Measurements from ENCODE around the gene FOXP4.

Gene FOXP4, protein sequence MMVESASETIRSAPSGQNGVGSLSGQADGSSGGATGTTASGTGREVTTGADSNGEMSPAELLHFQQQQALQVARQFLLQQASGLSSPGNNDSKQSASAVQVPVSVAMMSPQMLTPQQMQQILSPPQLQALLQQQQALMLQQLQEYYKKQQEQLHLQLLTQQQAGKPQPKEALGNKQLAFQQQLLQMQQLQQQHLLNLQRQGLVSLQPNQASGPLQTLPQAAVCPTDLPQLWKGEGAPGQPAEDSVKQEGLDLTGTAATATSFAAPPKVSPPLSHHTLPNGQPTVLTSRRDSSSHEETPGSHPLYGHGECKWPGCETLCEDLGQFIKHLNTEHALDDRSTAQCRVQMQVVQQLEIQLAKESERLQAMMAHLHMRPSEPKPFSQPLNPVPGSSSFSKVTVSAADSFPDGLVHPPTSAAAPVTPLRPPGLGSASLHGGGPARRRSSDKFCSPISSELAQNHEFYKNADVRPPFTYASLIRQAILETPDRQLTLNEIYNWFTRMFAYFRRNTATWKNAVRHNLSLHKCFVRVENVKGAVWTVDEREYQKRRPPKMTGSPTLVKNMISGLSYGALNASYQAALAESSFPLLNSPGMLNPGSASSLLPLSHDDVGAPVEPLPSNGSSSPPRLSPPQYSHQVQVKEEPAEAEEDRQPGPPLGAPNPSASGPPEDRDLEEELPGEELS

GRCh38 chr6:41545703-41546474 lies at the start of gene FOXP4:
FOXP4 (plus strand) TSS chr6:41546381; CDS start chr6:41565761, 19,380 bp downstream.
- peak; percentile 86 for DNase-seq

DNA sequence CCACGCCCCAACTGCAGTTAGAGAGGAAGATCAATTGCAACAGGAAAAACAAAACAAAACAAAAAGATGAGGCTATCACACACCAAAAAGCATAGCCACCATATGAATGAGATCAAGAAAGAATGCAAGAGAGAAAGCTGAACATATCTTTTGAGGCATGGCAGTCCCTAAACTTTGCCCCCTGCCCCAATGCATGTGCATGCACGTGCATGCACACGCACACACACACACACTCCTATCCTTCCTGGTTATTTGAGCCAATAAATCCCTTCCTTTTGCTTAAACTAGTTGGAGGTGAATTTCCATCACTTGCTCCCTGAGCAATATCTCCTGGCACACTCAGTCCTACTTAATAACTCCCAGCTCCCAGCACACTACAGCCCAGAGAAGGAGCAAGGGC lies 48.6 kb upstream of the FOXP4 start:
- DNase-seq, result no peak

- no peak for DNase-seq
Measured at GRCh38 chr6:41497994-41498393, 48.2 kb upstream of the FOXP4 start.

DNA sequence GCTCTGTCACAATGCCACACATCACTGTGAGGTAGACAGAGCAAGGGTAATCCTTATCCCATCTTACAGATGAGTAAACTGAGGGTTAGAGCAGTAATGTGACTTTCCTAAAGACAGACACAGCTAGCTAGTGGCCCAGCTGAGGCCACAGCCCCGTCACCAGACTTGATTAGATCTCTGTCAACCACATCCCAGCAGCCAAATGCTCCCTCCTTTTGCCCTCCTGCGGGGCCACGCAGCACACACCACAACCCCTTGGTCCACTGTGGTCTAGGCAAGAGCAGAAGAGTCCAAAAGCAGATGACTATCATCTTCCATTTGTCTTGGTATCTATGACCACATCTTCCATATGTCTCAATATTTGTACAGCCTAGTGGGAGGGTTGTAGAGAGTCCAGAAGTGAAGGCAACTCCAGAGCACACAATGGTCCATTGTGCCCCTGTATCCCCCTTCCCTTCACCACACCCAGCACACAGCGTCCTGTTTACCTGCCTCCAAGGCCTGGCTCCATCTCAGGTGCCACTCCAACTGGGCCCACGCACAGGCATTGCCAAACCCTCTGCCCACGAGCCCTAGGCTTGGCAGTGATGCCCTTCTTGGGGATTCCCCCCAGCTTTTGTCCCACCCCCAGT lies 47.1 kb upstream of the FOXP4 start:
- DNase-seq, result no peak

DNA sequence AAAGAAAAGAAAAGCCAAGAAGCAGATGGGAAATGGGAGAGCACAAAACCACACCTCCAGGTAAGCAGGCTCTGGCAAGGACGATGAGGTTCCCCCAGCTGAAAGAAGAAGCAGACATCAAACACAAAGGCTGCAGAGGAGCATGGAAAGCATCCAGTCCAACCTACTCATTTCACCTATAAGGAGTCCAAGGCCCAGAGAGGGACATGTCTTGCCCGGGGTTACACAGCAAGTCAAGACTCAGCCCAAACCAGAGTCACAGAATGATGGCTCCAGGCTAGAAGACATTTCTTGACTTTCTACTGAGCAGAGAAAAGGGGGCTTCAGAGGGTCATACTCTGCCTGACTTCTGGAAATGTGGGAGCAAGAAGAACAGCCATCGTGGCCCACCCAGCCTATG lies 45.6 kb upstream of the FOXP4 start:
- no peak for DNase-seq

DNA sequence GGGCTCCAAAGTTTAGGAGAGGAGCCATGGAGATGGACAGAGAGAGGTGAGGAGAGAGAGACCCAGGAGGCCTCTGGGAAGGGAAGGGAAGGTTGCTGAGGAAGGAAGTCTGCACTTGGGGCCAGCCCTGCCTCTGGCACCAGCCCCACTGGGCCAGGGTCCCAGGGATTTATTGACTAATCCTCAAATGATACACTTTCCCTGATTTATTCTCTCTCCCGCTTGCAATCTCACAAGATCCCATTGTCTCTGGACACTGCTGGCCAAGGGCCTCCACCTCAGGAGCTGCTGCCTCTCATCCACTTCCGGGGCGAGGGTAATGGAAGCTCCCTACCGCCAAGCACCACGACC lies 43.6 kb upstream of the FOXP4 start:
- no peak for DNase-seq

DNA sequence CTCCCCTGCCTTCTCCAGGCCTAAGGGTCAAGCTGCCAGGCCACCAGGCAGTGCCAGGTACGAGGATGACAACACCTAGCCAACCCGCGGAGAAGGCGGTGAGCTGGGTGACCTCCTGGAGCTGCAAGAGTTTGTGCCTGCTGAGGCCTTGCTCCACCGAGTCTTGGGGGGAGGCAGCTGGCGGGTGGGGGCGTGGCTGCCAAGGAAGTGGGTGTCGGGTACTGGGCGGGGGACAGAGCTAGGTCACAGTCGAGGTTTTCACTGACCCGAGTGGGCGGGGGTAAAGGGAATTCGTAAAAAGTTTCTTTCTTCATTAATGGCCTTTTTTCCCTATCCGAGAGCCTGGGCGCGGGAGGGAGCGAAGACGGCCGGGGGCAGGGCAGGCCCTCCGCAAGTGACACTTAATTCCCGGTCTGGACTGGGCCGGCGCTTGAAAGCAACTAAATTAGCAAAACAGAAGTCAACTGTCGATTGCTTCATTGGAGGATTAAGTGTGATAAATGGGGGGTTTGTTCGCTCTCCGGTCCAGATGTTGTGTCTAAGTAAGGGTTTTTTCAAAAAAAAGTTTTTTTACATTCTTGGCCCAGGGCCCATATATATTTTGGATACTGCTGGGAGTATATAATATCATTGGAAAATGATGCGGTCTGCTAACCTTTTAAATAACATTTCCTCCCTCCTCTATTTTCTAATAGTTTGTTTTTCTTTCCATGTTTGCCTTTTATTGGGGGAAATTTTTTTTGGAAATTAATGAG lies 43.1 kb upstream of the FOXP4 start:
- DNase-seq, result no peak

- no peak for DNase-seq
Measured at GRCh38 chr6:41503827-41504465, 42.2 kb upstream of the FOXP4 start.

DNA sequence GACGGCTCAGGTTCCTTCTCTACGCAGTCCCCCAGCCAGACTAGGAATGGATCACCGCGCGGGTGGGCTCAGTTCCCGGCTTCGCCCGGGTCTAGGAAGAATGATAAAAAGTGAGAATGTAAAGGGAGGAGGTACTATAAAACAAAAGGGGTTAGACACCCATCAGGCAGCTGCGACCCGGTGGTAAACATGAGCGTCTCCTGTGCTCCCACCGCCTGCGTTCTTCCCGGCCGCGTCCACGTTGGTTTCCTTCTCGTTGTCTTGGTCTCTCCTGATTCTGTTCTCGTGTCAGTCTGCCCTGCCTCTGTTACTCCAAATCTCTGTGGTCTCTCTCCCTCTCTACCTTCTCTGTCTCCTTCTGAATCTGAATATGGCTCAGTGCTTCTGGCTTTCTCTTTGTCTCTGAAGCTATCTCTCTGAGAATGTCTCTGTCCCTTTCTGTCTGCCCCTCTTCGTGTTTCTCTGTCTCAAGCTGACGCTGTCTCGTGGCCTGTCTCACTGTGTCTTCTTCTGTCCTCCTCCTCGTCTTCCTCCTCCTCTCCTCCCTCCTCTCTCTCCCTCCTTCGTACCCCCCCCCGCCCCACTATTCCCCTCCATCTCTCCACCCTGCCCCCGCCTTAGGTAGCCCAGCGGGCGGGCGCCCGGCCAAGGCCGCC lies 41.6 kb upstream of the FOXP4 start:
- DNase-seq, result no peak

DNA sequence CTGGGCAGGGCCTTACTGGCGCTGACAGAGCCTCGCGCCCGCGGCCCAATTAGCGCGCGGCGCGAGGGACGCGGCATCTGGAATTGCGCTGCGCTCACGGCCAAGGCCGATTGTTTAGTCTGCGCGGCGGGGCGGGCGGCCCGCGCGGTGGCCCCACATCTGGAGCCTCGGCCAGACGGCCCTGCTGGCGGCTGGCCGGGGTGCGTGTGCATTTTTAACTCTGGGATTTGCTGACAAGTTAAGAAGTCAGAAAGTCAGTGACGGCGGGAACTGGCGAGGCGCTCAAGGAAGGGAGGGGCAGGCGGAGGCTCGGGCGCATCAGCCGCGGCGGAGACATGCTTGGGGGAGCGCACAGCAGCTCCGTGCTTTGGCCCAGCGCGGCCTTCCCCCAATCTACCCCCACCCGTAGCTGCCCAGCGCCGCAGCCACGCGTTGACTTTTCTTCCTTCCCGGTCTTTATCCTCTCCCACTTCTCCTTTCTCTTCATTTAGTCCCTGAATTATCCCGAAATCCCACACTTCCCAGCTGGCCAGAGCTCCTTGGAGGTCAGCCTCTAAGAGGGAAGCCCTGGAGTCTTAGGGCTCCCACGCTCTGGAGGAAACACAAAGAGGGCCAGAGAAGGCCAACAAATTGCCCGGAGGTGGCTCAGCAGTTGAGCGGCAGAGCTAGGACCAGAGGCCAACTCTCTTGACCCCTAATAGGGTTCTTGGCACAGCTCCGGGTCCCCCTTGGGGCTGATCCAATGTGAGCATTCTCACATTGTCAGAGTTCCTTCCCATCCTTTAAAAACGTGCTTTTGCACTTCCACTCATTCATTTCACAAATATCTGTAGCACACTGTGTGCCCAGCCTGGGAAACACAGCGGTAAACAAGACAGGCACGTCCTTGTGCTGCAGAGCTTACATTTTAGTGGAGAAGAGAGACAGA lies 40.8 kb upstream of the FOXP4 start:
- DNase-seq, result peak; percentile 24

DNA sequence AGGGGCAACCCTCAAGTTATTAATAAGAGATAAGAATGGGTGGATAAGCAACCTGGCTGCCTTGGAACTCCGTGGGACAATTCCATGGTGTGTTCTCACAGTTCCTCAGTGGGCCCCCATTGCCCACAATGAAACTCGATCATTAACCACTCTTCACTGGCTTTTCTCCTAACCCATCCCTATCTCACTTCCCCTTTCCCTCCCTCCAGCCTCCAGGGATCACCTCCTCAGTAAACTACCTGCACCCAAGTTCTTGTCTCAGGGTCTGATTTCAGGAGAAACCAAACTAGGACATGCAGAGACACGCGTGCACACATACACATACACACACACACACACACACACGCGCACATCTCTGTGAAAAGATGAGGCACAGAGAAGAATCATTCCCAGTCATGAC lies 37.7 kb upstream of the FOXP4 start:
- DNase-seq, result no peak

DNA sequence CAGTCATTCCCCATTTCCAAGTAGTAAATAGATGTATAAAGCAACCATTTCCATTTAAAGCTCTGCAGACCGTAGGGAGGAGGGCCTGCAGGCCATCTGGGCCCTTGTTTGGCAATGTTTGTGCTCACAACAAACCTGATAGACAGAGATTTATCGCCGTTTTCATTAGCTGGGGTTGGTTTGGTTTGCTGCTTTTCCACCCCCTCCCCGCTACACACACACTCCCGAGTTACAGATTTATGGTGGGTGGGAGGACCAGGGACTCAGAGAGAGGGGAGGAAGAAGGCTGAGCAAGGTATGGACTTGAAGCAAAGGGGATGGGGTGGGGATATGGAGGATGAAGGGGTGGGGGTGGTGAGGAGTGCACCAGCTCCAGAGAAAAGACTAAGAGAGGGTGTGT lies 36.6 kb upstream of the FOXP4 start:
- DNase-seq, result no peak

DNA sequence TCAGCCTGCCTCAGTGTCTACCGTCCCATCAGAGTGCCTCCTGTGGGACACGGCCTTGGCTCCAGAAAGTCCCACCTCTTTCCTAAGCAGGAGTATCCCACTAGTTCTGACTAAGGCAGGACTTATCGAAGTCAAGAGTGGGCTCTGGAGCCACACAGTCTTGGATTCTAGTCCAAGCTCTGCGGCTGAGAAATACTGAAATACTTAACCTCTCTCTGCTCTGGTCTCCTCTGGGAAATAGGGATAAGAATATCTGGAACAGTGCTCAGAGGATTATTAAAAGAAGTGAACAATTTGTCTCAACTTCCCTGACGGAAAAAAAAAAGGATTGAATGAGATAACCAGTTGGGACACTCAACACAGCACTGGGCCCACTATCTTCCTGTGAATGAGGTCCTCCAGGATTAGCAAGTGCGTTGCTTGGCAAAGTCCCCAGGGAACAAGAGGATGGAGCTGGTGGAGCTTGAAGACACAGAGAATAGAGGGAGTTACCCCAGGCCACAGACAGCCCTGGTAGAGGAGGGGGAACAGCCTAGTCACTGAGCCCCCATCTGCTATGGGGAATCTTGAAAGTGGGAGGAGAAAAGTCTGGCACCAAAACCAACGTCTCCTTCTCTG lies 34.6 kb upstream of the FOXP4 start:
- DNase-seq, result no peak

- no peak for DNase-seq
Measured at GRCh38 chr6:41512146-41512701, 34.0 kb upstream of the FOXP4 start.

DNA sequence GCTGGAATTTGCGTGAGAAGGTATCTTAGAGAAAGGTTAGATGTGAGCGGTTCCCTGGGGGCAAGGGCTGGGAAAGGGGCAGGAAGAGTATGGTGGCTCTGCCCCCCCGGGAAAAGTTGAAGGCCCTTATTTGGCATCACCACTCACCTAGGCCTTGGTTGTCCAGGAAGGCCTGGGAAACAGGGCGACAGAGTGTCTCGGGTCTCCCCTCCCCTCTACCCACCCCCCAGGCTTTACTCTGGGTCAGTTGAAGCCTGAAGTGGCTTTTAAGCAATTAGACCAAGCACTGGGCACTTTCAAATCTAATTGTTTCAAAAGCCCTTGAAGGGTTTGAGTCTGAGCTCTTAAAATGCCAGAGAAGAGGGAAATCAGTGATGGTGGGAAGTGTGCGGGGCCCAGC lies 30.2 kb upstream of the FOXP4 start:
- DNase-seq, result no peak

DNA sequence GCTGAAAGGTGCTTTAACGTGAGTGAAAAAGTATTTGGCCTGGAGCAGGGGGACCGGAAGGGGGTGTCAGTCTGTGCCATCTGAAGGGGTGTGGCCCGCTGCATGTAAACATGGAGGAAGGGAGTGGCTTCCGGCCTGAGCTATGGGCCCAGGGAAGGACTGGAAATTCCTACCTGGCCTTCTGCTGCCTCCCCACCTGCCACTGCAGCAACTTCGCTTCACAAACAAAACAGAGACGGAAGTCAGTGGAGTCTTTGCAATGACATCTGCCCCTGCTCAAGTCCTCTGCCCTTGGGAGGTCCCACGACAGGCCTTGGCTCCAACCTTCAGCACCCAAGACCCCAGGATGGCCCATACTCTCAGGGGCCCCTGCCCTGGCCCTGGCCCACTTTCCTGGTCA lies 28.1 kb upstream of the FOXP4 start:
- no peak for DNase-seq

DNA sequence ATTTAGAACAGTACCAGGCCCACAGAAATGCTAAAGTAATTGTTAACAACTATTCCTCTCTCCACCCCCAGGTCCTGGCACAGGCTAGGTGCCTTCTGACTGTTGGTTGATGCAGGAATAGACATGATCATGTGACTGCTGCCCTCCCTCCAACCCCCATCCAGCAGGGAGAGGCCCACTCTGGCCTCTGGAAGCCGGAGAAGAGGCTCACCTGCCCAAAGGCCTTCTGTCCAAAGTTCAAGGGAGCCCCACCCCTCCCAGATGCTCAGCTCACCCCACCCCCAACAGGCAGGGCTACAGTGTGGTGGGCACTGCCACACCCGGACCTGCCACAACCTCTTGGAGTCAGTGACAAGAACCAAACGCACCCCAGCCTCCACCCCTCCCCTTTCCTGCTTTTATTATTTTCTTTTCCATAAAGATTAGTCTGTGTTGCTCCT lies 26.9 kb upstream of the FOXP4 start:
- no peak for DNase-seq

DNA sequence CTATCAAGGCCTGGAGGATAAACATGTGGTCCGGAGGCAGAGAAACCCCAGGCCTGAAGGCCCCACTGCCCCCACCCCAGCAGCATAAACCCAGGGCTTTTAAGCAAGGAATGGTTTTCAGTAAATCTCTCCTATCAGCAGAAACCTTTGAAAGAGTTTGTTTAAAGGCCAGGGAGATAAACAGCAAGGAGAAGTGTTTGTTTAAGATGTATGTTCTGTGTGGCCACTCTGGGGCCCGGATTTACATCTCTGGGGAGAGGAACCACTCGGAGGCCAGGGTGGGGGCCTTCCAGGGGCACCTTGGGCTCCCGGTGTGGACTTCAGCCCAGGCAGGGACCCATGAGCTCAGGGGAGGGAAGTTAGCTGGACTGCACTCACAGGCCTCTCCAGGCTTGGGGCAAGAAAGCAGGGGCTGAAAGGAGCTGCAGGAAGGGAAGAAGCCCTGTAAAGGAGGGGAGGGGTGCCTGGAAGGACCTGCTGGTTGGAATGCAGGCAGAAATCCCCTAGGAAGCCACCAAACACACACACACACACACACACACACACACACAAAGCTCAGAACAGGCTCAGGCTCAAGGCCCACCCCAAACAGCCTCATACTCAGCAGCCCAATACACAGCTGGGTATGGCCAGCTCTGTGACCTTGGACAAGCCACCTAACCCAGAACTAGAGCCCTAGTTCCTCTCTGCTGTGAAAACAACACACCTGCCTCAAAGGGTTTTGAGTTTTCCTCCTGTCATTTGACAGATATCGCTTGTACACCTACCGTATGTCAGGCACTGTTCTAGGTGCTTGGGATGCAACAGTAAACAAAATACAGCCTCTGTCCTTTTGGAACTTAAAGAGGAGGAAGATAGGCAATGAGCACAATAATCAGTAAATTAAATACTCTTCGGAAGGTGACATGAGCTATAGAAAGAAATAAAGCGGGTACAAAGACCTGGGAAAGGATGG lies 26.2 kb upstream of the FOXP4 start:
- DNase-seq, result no peak

Data from activated naive CD4-positive, alpha-beta T cell treated with anti-CD3 and anti-CD28 coated beads, Interleukin-2, amount 50 U/mL, for 16 hours (primary cell).